Right cardiac atrium (tissue), 5 donors: ENCODE results near the gene DELE1. TPM values are rescaled to one million over a fixed set of nuclear protein-coding genes. Genes with fewer than 3 reads are reported as not detected.
A peak's percentile ranks its signal among the peaks of the same experiment; 100 is the strongest.

Experiments
- ATAC-seq, 2 donors: fragments of 200-7000 bp; cut with Tn5 transposase; one replicate each; pipeline versions ENCODE4 v1.8.0 to v1.9.1; 2020; ENCODE audit warnings: moderate library complexity in 2 of 2, mild to moderate bottlenecking in 1 of 2
- DNase-seq, 3 donors: peaks; one replicate each; pipeline ENCODE4 v3.0.0-alpha.2; 2020
- H3K27ac ChIP-seq: one replicate; pipeline ENCODE4 v1.5.1; 2013; ENCODE audit warnings: mild to moderate bottlenecking, low read length, control low read depth, moderate library complexity
- H3K27me3 ChIP-seq: one replicate; pipeline ENCODE4 v1.6.1; 2013; ENCODE audit not compliant: control insufficient read depth, insufficient read depth
- H3K4me1 ChIP-seq: one replicate; pipeline ENCODE4 v1.6.1; 2013; ENCODE audit warnings: low read length; ENCODE audit not compliant: control insufficient read depth, insufficient read depth
- H3K4me3 ChIP-seq: one replicate; pipeline ENCODE4 v1.5.1; 2013; ENCODE audit warnings: low read length, control low read depth
- H3K9me3 ChIP-seq: one replicate; pipeline ENCODE4 v1.6.1; 2013; ENCODE audit warnings: low read length; ENCODE audit not compliant: control insufficient read depth
- WGBS: extraction: QIAGEN DNeasy Blood & Tissue Kit; methylation state at CpG from one replicate; pipeline ENCODE4 v1.1.7; 2013; 5-methylcytosine and 5-hydroxymethylcytosine counted together
- intact Hi-C, 4 donors: fragments of 100-400 bp; cut with DNase I; formaldehyde crosslinking; loops; one replicate each; pipeline versions ENCODE4 v1.11.0 to v1.14.0; 2022 to 2023
- polyA plus RNA-seq: library from polyadenylated mRNA; stranded (reverse); fragments of 200-250 nt; gene quantifications from one replicate; pipeline ENCODE4 v1.2.3, GENCODE V29; 2013
- total RNA-seq, 4 donors: library from RNA; stranded (reverse); fragmentation: NEBNext Ultra II Directional; extraction: Animal tissue kit (Norgen Biotek cat#: 25700); gene quantifications; one replicate each; pipeline ENCODE4 v1.2.1, GENCODE V29; 2021
- donor health status: healthy with polysubstance abuse.
- donor health status: DM: no; HTN: yes; CAD: no.
- donor health status: DM: no; HTN: no; CAD: no.
- donor health status: DM: no; HTN: yes; CAD: no; lungs with severe emphysema.
- donor health status: DM: yes; HTN: yes; CAD: no.

DELE1 gene
- total and polyA plus RNA-seq, 5 donors: 62.0 to 109 (median 92.0) TPM

DNA sequence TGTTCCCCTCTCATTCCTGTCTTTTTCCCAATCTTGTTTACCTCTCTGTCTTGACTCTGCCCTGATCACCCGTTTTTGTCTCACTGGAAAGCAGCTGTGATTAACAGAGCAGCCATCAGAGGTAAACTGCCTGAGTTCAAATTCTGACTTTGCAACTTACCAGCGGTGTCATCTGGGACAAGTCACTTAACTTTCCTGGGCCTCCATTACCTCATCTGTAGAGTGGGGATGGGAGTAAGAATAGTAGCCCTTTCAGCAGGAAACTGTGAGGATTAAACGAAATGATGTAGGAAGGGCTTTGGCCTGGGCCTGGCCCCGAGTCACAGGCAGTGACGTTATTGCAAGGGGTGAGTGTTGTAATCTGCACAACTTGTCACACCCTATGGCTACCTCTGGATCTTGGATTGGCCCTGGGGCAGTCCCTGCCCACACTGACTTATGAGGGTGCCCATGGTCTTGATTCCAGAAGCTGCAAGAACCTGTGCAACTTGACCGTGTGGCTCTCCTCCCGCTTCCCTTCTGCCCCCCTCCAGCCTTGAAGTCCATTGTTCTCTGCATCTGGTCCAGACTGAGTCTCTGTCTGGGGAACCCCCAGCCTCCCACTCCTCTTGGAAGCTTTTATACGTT lies 35.0 kb downstream of the DELE1 start:
- Histone ChIP-seq H3K27me3 (no peaks in the 10 kb centered on the region), H3K27ac (peak overlapping the region; percentile 70), H3K9me3 (no peaks in the 10 kb centered on the region), H3K4me1 (peaks cover 5% of the 10 kb centered on the region), H3K4me3 (no peak overlapping the region)
- WGBS: 57% methylated on average over 8 of the region's 8 CpGs
- ATAC-seq (peak; percentile 49 to 84), DNase-seq (peak; percentile 67 to 73 (median 68))
- intact Hi-C loops: loop anchor here in 2 of 4 donors (5.0 to 10.0 kb wide), 3 partner anchors 36 to 74 kb away; partner anchors contain the start of gene DELE1 (in 1 of the 2)

DNA sequence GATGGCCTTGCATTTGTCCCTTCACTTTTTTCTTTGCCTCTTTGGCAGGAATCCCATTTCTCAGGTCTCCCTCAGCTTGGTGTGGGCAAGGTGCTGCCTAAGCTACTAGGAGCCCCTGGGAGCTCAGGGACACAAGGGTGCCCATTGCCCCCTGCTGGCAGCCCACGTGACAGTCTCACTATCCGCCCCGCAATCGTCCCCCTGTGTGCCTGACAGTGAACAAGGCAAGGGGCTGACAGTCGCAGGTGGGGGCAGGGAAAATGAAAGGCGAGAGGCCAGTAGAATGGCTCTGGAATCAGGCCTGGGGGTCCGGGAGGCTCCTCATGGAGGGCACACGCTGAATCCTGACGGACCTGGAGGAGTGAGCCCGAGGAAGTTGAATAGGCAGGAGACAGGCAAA lies 36.3 kb downstream of the DELE1 start:
- WGBS: 55% methylated on average over 10 of the region's 10 CpGs

DNA sequence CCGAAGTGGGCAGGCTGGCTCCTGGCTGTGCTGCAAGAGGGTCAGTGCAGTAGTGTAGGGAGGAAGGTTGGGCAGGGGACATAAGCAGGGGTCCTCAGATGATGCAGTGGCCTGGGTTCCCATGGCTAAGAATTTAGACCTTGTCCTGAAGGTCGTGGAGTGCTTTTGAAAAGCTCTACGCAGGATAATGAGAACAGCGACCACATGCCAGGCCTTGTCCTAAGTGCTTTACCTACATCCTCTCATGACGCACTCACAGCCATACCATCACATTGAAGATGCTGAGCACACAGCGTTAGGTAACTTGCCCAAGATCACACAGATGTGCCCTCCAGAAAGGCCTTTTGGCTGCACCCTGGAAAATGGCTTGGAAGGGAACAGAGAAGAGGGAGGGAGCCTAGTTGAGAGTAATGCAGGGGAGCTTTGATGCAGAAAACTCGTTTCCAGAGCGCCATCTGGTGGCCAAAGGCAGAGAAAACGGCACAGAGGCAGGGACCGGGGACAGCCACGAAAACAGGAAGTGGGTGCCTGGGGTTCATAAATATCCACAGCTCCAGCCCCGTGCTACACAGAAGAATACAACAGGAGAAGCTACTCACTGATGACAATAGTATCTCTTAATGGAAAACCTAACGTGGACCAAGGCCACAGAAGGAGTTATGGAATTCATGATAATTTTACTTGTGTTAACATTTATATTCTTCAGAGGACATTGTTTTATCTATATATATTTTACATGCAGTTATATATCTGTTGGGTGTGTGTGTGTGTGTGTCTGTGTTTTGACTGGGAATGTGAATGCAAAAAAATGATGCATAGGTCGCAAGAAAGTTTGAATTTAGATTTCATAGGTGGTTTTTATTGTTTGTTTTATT lies 37.0 kb downstream of the DELE1 start:
- Histone ChIP-seq H3K27ac (peak overlapping the region; percentile 24), H3K4me1 (peaks cover 5% of the 10 kb centered on the region)
- WGBS: 30% methylated on average over 14 of the region's 14 CpGs

More for the DNA sequence above, 36.3 kb downstream of the DELE1 start:
- DNase-seq (peak in 2 of 3 donors; percentile 64 to 66), ATAC-seq (no peak)
- Histone ChIP-seq H3K27me3 (no peaks in the 10 kb centered on the region), H3K9me3 (no peaks in the 10 kb centered on the region), H3K4me1 (peaks cover 5% of the 10 kb centered on the region), H3K4me3 (no peak overlapping the region), H3K27ac (no peak overlapping the region)
- intact Hi-C loops: loop anchor here (2.0 to 5.0 kb wide), 3 partner anchors 267 to 269 kb away; no protein-coding TSS in a partner anchor

DNA sequence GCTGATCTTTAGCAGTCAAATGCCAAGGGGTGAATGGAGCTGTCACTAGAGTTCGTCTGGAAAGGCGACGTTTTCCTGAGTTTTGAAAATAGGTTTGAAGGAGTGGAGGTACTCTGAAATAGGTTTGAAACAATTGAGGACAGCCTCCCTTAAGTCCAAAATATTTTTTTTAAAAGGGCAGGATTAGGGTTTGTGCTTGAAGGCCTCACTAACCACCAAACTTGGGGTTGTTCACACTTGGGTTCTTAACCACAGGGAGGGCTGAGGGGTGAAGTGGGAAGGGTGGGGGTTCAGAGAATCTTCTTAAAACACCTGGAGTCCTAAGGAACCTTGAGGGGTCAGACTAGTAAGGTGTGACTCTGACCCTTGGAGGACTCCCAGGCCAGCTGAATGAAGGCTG lies 37.8 kb downstream of the DELE1 start:
- WGBS: 85% methylated on average over 3 of the region's 3 CpGs
- DNase-seq (no peak), ATAC-seq (no peak)
- no peak overlapping the region for H3K4me3 ChIP-seq
- intact Hi-C loops: loop anchor here (2.0 to 5.0 kb wide), 3 partner anchors 269 to 271 kb away; no protein-coding TSS in a partner anchor
- H3K9me3 ChIP-seq: no peaks in the 10 kb centered on the region
- H3K27ac ChIP-seq: no peak overlapping the region
- H3K4me1 ChIP-seq: peaks cover 5% of the 10 kb centered on the region
- H3K27me3 ChIP-seq: no peaks in the 10 kb centered on the region

More for the DNA sequence above, 37.0 kb downstream of the DELE1 start:
- intact Hi-C loops: loop anchor here (2.0 to 5.0 kb wide), 3 partner anchors 268 to 270 kb away; no protein-coding TSS in a partner anchor
- DNase-seq (peak; percentile 88 to 94 (median 94)), ATAC-seq (peak; percentile 74 to 86)
- Histone ChIP-seq H3K27me3 (no peaks in the 10 kb centered on the region), H3K4me3 (no peak overlapping the region), H3K9me3 (no peaks in the 10 kb centered on the region)

DNA sequence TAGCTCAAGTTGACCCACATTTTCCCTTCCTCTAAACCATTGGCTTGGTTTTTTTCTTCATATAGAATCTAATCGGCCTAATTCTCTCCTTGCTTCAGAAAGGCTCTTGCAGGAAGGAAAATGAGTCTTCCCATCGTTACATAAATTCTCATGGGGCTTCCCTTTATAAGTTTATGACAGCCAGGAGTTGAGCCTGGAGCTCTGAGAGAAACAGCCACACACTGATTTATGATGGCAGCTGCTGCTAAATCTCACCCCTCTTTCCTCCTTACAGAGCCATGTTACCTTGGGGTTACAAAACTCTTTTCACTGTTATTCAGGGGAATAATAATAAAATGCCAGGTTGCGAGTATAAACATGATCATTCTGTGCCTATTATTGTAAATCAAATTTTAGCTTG lies 40.0 kb downstream of the DELE1 start:
- ATAC-seq (no peak), DNase-seq (no peak)
- Histone ChIP-seq H3K27ac (no peak overlapping the region), H3K4me3 (no peak overlapping the region), H3K4me1 (peaks cover 2% of the 10 kb centered on the region), H3K27me3 (no peaks in the 10 kb centered on the region), H3K9me3 (no peaks in the 10 kb centered on the region)
- intact Hi-C loops: loop anchor here in 1 of 4 donors (5.0 kb wide), 1 partner anchor 271 kb away; no protein-coding TSS in a partner anchor
- WGBS: 50% methylated on average over 3 of the region's 3 CpGs

DNA sequence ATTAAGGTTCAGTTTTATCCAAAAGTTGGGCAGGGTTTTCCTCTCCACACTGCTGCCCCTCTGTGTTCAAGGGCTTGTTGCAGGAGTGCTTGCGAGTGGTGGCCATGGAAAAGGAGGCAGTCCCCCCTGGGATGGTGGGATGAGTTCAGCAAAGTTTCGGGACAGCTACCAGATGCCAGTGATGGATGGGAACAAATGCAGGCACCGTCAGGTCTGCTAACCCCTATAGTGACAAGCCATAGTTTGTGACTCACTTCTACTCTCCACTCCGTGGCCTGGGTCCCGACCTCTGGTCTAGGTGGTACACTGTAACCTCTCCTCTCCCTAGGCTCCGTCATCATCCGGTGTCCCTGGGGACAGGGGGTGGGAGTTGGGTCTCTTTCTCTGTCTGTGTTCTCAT lies 41.4 kb downstream of the DELE1 start:
- Histone ChIP-seq H3K27ac (no peak overlapping the region), H3K4me1 (no peaks in the 10 kb centered on the region)
- ATAC-seq: no peak

DNA sequence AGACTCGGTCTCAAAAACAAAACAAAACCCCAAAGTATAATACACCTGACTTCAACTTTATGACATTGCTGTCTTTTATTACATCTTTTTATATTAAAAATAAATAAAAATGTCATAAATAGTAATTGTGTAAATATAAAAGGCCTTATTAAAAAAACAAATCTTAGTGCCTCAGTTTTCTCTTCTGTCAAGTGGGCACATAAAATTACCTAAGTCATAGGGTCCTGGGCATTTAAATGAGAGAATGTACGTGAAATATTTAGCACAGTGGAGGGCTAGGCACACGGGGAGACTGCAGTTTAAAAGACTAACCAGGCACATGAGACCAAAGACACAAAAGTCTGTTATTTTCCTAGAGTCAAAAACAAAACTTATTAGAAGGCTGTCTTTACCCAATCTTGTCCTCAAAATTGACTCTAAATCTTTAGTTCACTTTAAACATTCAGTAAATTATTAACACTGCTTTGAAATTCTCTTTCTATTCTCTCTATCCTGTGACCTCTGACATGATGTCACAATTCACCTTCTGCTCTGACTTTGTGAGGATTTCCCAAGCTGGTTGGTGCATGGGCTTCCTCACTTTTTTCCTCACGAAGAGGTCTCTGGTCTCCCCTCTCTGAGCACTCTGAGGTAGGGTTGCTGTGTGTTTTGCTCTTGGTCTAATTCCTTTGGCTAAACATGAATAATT lies 42.7 kb downstream of the DELE1 start:
- intact Hi-C loops: no loop called here
- DNase-seq (no peak), ATAC-seq (no peak)
- H3K4me1 ChIP-seq: no peaks in the 10 kb centered on the region
- no peaks in the 10 kb centered on the region for H3K9me3 ChIP-seq
- H3K4me3 ChIP-seq: no peak overlapping the region
- no peak overlapping the region for H3K27ac ChIP-seq
- no peaks in the 10 kb centered on the region for H3K27me3 ChIP-seq
- WGBS: 85% methylated on average over 4 of the region's 4 CpGs

More for the DNA sequence above, 41.4 kb downstream of the DELE1 start:
- Histone ChIP-seq H3K27me3 (no peaks in the 10 kb centered on the region), H3K4me3 (no peak overlapping the region), H3K9me3 (no peaks in the 10 kb centered on the region)
- intact Hi-C loops: no loop called here
- 72% methylated on average over 7 of the region's 7 CpGs for WGBS
- no peak for DNase-seq

DNA sequence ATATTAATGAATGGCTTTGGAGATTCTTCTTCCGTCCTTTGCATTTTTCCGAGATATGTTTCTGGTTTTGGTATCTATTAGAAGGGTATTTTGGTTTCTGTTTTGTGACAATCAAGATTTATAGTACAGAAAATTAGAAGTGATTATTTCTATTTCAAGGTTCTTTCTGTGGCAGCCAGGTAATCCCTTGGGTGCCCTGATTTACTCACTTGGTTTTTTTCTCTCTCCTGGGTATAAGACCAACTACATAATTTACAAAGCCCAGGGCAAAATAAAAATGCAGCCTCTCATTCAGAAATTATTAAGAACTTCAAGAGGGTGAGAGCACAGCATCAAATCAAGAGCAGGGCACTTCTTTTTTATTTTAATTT lies 43.3 kb downstream of the DELE1 start:
- Histone ChIP-seq H3K27me3 (no peaks in the 10 kb centered on the region), H3K27ac (no peak overlapping the region), H3K4me3 (no peak overlapping the region), H3K9me3 (no peaks in the 10 kb centered on the region), H3K4me1 (no peaks in the 10 kb centered on the region)
- ATAC-seq (no peak), DNase-seq (no peak)
- intact Hi-C loops: no loop called here
- WGBS: 95% methylated on average over 2 of the region's 2 CpGs

DNA sequence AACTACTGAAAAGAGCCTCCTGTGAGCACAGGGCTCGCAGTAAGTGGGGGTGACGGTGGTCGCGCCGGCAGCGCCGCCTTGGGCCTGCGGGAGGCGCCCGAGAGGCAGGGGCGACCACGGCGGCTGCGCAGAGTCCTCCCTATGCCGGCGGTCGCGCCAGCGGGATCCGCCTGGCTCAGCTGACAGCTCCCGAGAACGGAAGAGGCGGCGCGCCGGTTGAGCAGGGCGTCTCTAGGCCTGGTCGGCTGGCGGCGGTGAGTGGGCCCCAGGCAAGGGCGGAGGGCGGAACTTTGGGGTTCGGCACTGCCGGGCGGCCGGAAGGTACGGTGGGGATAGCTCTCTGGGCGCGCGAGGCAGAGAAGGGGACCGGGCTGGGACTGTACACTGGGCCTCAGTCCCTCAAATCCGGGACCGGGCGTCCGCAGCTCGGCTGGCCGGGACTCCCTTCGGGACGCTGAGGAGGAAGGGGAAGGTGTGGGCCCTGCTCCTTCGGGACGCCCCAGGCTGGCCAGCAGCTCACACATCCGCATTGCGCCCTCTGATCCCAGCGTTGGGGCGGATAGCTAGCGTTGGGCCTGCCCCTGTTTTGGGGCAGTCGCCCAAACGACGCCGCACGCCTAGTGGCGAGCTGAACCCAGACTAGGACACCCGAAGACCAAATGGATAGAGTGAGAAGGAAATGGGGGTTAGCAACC lies 45.4 kb downstream of the DELE1 start, which contains the start of gene RNF14:
Gene RNF14, plus strand, starts transcription at position 192 of the 695 bp plus-strand sequence. CDS start 4,484 bp downstream, outside the sequence.
- WGBS: under 1% methylated on average over 63 of the region's 63 CpGs
- DNase-seq (peak; percentile 96 to 98 (median 98)), ATAC-seq (peak; percentile 99)
- Histone ChIP-seq H3K27me3 (no peaks in the 10 kb centered on the region), H3K4me1 (no peaks in the 10 kb centered on the region), H3K9me3 (no peaks in the 10 kb centered on the region), H3K4me3 (peak within 1 kb of the TSS; percentile 64), H3K27ac (peak within 1 kb of the TSS; percentile 89)
- intact Hi-C loops: no loop called here
